ENCODE data around the gene PTP4A1.

DNA sequence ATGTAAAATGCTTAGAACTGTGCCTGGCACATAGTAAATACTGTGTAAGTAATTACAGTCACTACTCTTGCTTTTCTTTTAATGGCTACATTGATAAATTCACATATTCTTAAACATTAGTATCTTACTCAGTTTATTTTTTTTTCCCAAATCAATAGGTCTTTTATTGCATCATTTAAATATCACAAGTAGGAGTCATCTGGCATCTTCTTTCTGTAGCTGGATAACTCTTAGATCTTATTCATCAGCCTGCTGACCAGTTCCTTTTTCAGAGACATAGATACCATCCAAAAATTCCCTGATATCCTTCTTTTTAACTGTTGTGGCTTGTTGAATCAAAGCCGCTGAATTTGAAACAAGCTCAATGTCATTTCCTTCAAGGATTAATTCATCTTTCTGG lies 43.3 kb downstream of the PTP4A1 start:
- TF ChIP-seq, protein P1, sequence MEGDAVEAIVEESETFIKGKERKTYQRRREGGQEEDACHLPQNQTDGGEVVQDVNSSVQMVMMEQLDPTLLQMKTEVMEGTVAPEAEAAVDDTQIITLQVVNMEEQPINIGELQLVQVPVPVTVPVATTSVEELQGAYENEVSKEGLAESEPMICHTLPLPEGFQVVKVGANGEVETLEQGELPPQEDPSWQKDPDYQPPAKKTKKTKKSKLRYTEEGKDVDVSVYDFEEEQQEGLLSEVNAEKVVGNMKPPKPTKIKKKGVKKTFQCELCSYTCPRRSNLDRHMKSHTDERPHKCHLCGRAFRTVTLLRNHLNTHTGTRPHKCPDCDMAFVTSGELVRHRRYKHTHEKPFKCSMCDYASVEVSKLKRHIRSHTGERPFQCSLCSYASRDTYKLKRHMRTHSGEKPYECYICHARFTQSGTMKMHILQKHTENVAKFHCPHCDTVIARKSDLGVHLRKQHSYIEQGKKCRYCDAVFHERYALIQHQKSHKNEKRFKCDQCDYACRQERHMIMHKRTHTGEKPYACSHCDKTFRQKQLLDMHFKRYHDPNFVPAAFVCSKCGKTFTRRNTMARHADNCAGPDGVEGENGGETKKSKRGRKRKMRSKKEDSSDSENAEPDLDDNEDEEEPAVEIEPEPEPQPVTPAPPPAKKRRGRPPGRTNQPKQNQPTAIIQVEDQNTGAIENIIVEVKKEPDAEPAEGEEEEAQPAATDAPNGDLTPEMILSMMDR (conservative IDR thresholded peaks at IDR 0.05) = no peak
- no peak for TF ChIP-seq ZFX (IDR thresholded peaks at IDR 0.05)
